Fibroblast of lung (primary cell): ENCODE results near the gene BST2. TPM values are rescaled to one million over a fixed set of nuclear protein-coding genes. Genes with fewer than 3 reads are reported as not detected.
A peak's percentile ranks its signal among the peaks of the same experiment; 100 is the strongest.

Experiments used
- DNase-seq, 2 donors: peaks; one replicate each; pipeline versions ENCODE4 v3.0.0 to v3.0.0-alpha.2; 2010; ENCODE audit warnings: low read depth in 2 of 2
- H2AFZ ChIP-seq: 2 replicates; pipeline ENCODE4 v1.5.1; 2012; ENCODE audit warnings: low read length, control low read depth, inconsistent platforms
- H3K27ac ChIP-seq: 2 replicates; pipeline ENCODE4 v1.5.1; 2011; ENCODE audit warnings: low read length, control low read depth; ENCODE audit not compliant: insufficient read depth
- H3K27me3 ChIP-seq: 2 replicates; pipeline ENCODE4 v1.5.1; 2011; ENCODE audit warnings: mild to moderate bottlenecking, low read length; ENCODE audit not compliant: control insufficient read depth, insufficient read depth
- H3K36me3 ChIP-seq: 2 replicates; pipeline ENCODE4 v1.5.1; 2011; ENCODE audit warnings: low read length; ENCODE audit not compliant: control insufficient read depth, insufficient read depth
- H3K4me1 ChIP-seq: 2 replicates; pipeline ENCODE4 v1.5.1; 2011; ENCODE audit warnings: low read length; ENCODE audit not compliant: control insufficient read depth, insufficient read depth; ENCODE audit errors: extremely low read depth
- H3K4me2 ChIP-seq: 2 replicates; pipeline ENCODE4 v1.5.1; 2011; ENCODE audit warnings: low read length, control low read depth; ENCODE audit not compliant: insufficient read depth; ENCODE audit errors: extremely low read depth
- H3K4me3 ChIP-seq, 4 experiments: fragments of 200-600 bp in 1 of 4; sonication (generic) in 1 of 4; replicated peaks in 1 of 4; 2 replicates each; pipeline ENCODE4 v1.5.1; 2011 to 2016; ENCODE audit warnings: low read length in 4 of 4, low read depth in 3 of 4, mild to moderate bottlenecking in 3 of 4, control low read depth in 2 of 4, inconsistent platforms in 1 of 4, mixed read lengths in 1 of 4; ENCODE audit not compliant: insufficient read depth in 1 of 4; ENCODE audit errors: control extremely low read depth in 1 of 4
- H3K79me2 ChIP-seq: 2 replicates; pipeline ENCODE4 v1.5.1; 2012; ENCODE audit warnings: mild to moderate bottlenecking, low read length, inconsistent platforms; ENCODE audit not compliant: control insufficient read depth, insufficient read depth
- H3K9ac ChIP-seq: 2 replicates; pipeline ENCODE4 v1.5.1; 2011; ENCODE audit warnings: mild to moderate bottlenecking, low read length, control low read depth; ENCODE audit not compliant: insufficient read depth
- H3K9me3 ChIP-seq: 2 replicates; pipeline ENCODE4 v1.5.1; 2012; ENCODE audit warnings: low read depth, low read length; ENCODE audit not compliant: control insufficient read depth, insufficient read depth
- H4K20me1 ChIP-seq: 2 replicates; pipeline ENCODE4 v1.5.1; 2011; ENCODE audit warnings: low read length; ENCODE audit not compliant: control insufficient read depth, insufficient read depth; ENCODE audit errors: extremely low read depth
- CTCF ChIP-seq, 2 donors: IDR thresholded peaks in 1 of 2; conservative IDR thresholded peaks in 1 of 2; 1 replicate in 1 of 2; 2 replicates in 1 of 2; pipeline ENCODE4 v1.5.1; 2011 to 2012; ENCODE audit warnings: low read length in 2 of 2, control low read depth in 1 of 2, inconsistent platforms in 1 of 2, low read depth in 1 of 2, mild to moderate bottlenecking in 1 of 2
- EZH2 ChIP-seq: IDR thresholded peaks from 2 replicates; pipeline ENCODE4 v1.5.1; 2012; ENCODE audit warnings: low read length, control low read depth, mild to moderate bottlenecking; ENCODE audit errors: missing control alignments
- polyA plus RNA-seq, 2 donors: library from polyadenylated mRNA; depleted of rRNA in 1 of 2; stranded (reverse) in 1 of 2; unstranded in 1 of 2; fragments of >200 nt; gene quantifications; 2 replicates each; pipeline ENCODE4 v1.2.1, GENCODE V29; 2011 to 2012; ENCODE audit warnings: missing spikeins in 1 of 2
- total RNA-seq: library from RNA; depleted of rRNA; stranded (reverse); fragments of >200 nt; gene quantifications from 2 replicates; pipeline ENCODE4 v1.2.1, GENCODE V29; 2014

The BST2 gene
- total and polyA plus RNA-seq, 2 donors (not counting 1 experiment from before 2014, with no cell fraction given), result 4.3 to 5.6 TPM

- TF ChIP-seq EZH2, result no peak
- TF ChIP-seq CTCF (conservative IDR thresholded peaks at IDR 0.05 in 1 of 2, IDR thresholded peaks at IDR 0.05 in 1 of 2; ENCODE audit: low read depth in 1 of 2, low read length in 2 of 2), result no peak
- Histone ChIP-seq H2AFZ (no peak overlapping the region), H3K27me3 (no peaks in the 10 kb centered on the region), H3K4me3 (no peak overlapping the region), H3K9me3 (no peaks in the 10 kb centered on the region), H3K9ac (no peak overlapping the region), H3K79me2 (no peaks in the 10 kb centered on the region), H3K4me1 (no peaks in the 10 kb centered on the region), H3K36me3 (no peaks in the 10 kb centered on the region), H4K20me1 (no peaks in the 10 kb centered on the region), H3K27ac (no peak overlapping the region), H3K4me2 (no peak overlapping the region)
- no peak for DNase-seq
Observed at GRCh38 chr19:17406887-17407196, 1.4 kb upstream of the BST2 start.

- no peak for TF ChIP-seq CTCF (conservative IDR thresholded peaks at IDR 0.05 in 1 of 2, IDR thresholded peaks at IDR 0.05 in 1 of 2; ENCODE audit: low read depth in 1 of 2, low read length in 2 of 2)
- no peak for TF ChIP-seq EZH2
- H4K20me1 ChIP-seq, result no peaks in the 10 kb centered on the region
- no peak overlapping the region for H2AFZ ChIP-seq
Observed at GRCh38 chr19:17406046-17406886, 836 bp upstream of the BST2 start.

GRCh38 chr19:17404621-17405249 lies 695 bp downstream of the BST2 start:
- DNase-seq, result no peak
- H3K4me1 ChIP-seq, result no peaks in the 10 kb centered on the region
- no peaks in the 10 kb centered on the region for H3K9me3 ChIP-seq
- no peak for TF ChIP-seq CTCF (conservative IDR thresholded peaks at IDR 0.05 in 1 of 2, IDR thresholded peaks at IDR 0.05 in 1 of 2; ENCODE audit: low read depth in 1 of 2, low read length in 2 of 2)
- TF ChIP-seq EZH2, result no peak
- H2AFZ ChIP-seq, result no peak overlapping the region
- H3K4me3 ChIP-seq, result no peak overlapping the region
- H3K4me2 ChIP-seq, result no peak overlapping the region
- H3K9ac ChIP-seq, result no peak overlapping the region
- no peaks in the 10 kb centered on the region for H4K20me1 ChIP-seq
- H3K27ac ChIP-seq, result no peak overlapping the region
- H3K79me2 ChIP-seq, result no peaks in the 10 kb centered on the region
- no peaks in the 10 kb centered on the region for H3K36me3 ChIP-seq
- no peaks in the 10 kb centered on the region for H3K27me3 ChIP-seq

More at GRCh38 chr19:17406046-17406886, 836 bp upstream of the BST2 start:
- Histone ChIP-seq H3K9me3 (no peaks in the 10 kb centered on the region), H3K36me3 (no peaks in the 10 kb centered on the region), H3K9ac (no peak overlapping the region), H3K27me3 (no peaks in the 10 kb centered on the region), H3K4me2 (no peak overlapping the region), H3K4me3 (no peak overlapping the region), H3K79me2 (no peaks in the 10 kb centered on the region), H3K4me1 (no peaks in the 10 kb centered on the region), H3K27ac (no peak overlapping the region)
- DNase-seq, result peak in 1 of 2 donors; percentile 71
